CD4-positive, CD25-positive, alpha-beta regulatory T cell (primary cell): ENCODE results near the gene RAB9A. TPM values are rescaled to one million over a fixed set of nuclear protein-coding genes. Genes with fewer than 3 reads are reported as not detected.

ENCODE experiments used
- polyA plus RNA-seq, 4 donors: library from polyadenylated mRNA; unstranded; fragments of 300-500 nt; fragmentation: Illumina TruSeq; gene quantifications; one replicate each; pipeline ENCODE4 v1.2.3, GENCODE V29; 2021
- total RNA-seq: library from RNA; stranded (reverse); gene quantifications from one replicate; pipeline ENCODE4 v1.2.3, GENCODE V29; 2022

RAB9A gene
- total and polyA plus RNA-seq, 5 donors from 2014 or later = 22.8 to 33.4 (median 25.0) TPM

Other genes starting within 250 kb of the RAB9A start
- gene EGFL6, start 119.5 kb upstream of the RAB9A start, total RNA-seq = not detected
- gene EGFL6, start 119.5 kb upstream of the RAB9A start, polyA plus RNA-seq = under 1 TPM in 1 of 4 donors, not detected in 3; 0.11 TPM
- gene TCEANC, start 36.0 kb upstream of the RAB9A start, total RNA-seq = 7.0 TPM
- 10 to 100 TPM in 2 of 4 donors, 1 to 10 TPM in 2; 7.1 to 13.3 (median 9.7) TPM for gene TCEANC, start 36.0 kb upstream of the RAB9A start, polyA plus RNA-seq
- 31.3 TPM for gene TRAPPC2, start 45.5 kb downstream of the RAB9A start, total RNA-seq
- 10 to 100 TPM; 36.8 to 46.9 (median 41.1) TPM for gene TRAPPC2, start 45.5 kb downstream of the RAB9A start, polyA plus RNA-seq
- 79.9 TPM for gene OFD1, start 45.6 kb downstream of the RAB9A start, total RNA-seq
- 10 to 100 TPM; 26.9 to 36.3 (median 32.0) TPM for gene OFD1, start 45.6 kb downstream of the RAB9A start, polyA plus RNA-seq
- not detected for gene GPM6B, start 128.0 kb downstream of the RAB9A start, total RNA-seq
- gene GPM6B, start 128.0 kb downstream of the RAB9A start, polyA plus RNA-seq = under 1 TPM; 0.24 to 0.67 (median 0.34) TPM